Uterus (tissue), 4 donors: ENCODE data around the gene SAMD8. TPM values are rescaled to one million over a fixed set of nuclear protein-coding genes. Genes with fewer than 3 reads are reported as not detected.

ENCODE experiments used
- DNase-seq, 2 donors: peaks; one replicate each; pipeline ENCODE4 v3.0.0-alpha.2; 2019 to 2020
- H3K27ac ChIP-seq, 2 donors: fragments of 200-600 bp; sonication (generic); 1 replicate in 1 of 2; 2 replicates in 1 of 2; pipeline ENCODE4 v1.5.1; 2016 to 2018
- H3K27me3 ChIP-seq, 2 donors: fragments of 200-600 bp; sonication (generic); one replicate each; pipeline ENCODE4 v1.5.1; 2018 to 2019; ENCODE audit warnings: control low read depth in 1 of 2
- H3K36me3 ChIP-seq, 2 donors: fragments of 200-600 bp; sonication (generic); one replicate each; pipeline ENCODE4 v1.5.1; 2019; ENCODE audit warnings: control low read depth in 1 of 2
- H3K4me1 ChIP-seq, 2 donors: fragments of 200-600 bp; sonication (generic); one replicate each; pipeline ENCODE4 v1.5.1; 2018 to 2019; ENCODE audit warnings: control low read depth in 1 of 2
- H3K4me3 ChIP-seq, 2 donors: fragments of 200-600 bp; sonication (generic); 1 replicate in 1 of 2; 2 replicates in 1 of 2; pipeline ENCODE4 v1.5.1; 2018 to 2019; ENCODE audit warnings: mild to moderate bottlenecking in 1 of 2
- H3K9me3 ChIP-seq, 2 donors: fragments of 200-600 bp; sonication (generic); one replicate each; pipeline ENCODE4 v1.5.1; 2019; ENCODE audit warnings: control low read depth in 1 of 2
- POLR2A ChIP-seq, 2 donors: fragments of 450-650 bp; IDR thresholded peaks; one replicate each; pipeline ENCODE4 v1.6.1; 2016; ENCODE audit warnings: antibody characterized with exemption in 2 of 2, mild to moderate bottlenecking in 1 of 2, moderate library complexity in 1 of 2
- intact Hi-C: fragments of 100-400 bp; cut with DNase I; formaldehyde crosslinking; loops from one replicate; pipeline ENCODE4 v1.15.1; 2023; ENCODE audit warnings: low total_unique reads
- total RNA-seq, 4 donors: library from RNA; depleted of rRNA in 3 of 4; stranded (reverse); fragments of >200 nt in 3 of 4; gene quantifications; one replicate each; pipeline versions ENCODE4 v1.1.0 to v1.2.4, GENCODE V29; 2014 to 2023
- TF ChIP-seq, protein P1 (sequence below), 4 experiments: fragments of 200-600 bp in 2 of 4; fragments of 450-650 bp in 2 of 4; sonication (generic) in 2 of 4; IDR thresholded peaks; one replicate each; pipeline ENCODE4 v1.5.1; 2016 to 2019; ENCODE audit warnings: antibody characterized with exemption in 4 of 4, mild to moderate bottlenecking in 2 of 4, moderate library complexity in 1 of 4
- donor health status: DM: yes; HTN: yes; CAD: no.

Gene SAMD8
- total RNA-seq, 4 donors from 2014 or later = 25.4 to 51.4 (median 49.2) TPM

DNA sequence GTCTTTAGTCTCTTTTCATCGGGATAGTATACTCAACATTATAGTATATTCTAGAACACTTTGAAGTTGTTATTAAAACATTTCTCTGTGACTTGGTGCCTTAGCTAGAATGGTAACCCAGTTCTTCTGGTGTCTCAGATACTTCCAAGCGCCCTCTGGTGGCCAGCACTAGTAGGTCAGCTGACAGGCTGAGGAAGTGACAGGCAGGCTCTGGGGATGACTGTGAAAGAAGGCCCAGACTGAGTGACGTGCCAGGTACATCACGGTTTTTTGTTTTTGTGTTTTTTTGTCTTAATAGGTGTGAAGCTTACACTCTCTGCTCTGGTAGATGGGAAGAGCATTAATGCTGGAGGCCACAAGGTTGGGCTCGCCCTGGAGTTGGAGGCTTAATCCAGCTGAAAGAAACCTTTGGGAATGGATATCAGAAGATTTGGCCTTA is 119.2 kb downstream of the SAMD8 start:
- Histone ChIP-seq H3K27me3 (no peaks in the 10 kb centered on the region), H3K4me1 (peaks cover 0 to 14% of the 10 kb centered on the region in 2 donors), H3K36me3 (no peaks in the 10 kb centered on the region), H3K9me3 (no peaks in the 10 kb centered on the region), H3K4me3 (no peak overlapping the region), H3K27ac (peak overlapping the region in 1 of 2 donors; percentile 43)
- TF ChIP-seq, protein P1, sequence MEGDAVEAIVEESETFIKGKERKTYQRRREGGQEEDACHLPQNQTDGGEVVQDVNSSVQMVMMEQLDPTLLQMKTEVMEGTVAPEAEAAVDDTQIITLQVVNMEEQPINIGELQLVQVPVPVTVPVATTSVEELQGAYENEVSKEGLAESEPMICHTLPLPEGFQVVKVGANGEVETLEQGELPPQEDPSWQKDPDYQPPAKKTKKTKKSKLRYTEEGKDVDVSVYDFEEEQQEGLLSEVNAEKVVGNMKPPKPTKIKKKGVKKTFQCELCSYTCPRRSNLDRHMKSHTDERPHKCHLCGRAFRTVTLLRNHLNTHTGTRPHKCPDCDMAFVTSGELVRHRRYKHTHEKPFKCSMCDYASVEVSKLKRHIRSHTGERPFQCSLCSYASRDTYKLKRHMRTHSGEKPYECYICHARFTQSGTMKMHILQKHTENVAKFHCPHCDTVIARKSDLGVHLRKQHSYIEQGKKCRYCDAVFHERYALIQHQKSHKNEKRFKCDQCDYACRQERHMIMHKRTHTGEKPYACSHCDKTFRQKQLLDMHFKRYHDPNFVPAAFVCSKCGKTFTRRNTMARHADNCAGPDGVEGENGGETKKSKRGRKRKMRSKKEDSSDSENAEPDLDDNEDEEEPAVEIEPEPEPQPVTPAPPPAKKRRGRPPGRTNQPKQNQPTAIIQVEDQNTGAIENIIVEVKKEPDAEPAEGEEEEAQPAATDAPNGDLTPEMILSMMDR (IDR thresholded peaks at IDR 0.05) = peak; percentile 81 to 91 (median 89)
- TF ChIP-seq POLR2A (IDR thresholded peaks at IDR 0.05) = no peak
- peak; percentile 82 to 91 for DNase-seq
- intact Hi-C loops = loop anchor here (10.0 kb wide), 2 partner anchors 126 to 966 kb away; a partner anchor contains a TSS

Other genes with a start within 250 kb of the SAMD8 start
- gene VDAC2, start 99.1 kb downstream of the SAMD8 start, total RNA-seq = 100 to 1,000 TPM in 1 of 4 donors, 10 to 100 TPM in 3; 57.6 to 119 (median 76.5) TPM
- gene COMTD1, start 124.3 kb downstream of the SAMD8 start, total RNA-seq = 10 to 100 TPM in 3 of 4 donors, 1 to 10 TPM in 1; 3.2 to 59.7 (median 22.9) TPM